Left renal cortex interstitium (tissue), 4 donors: ENCODE data around the gene PLCE1. TPM values are rescaled to one million over a fixed set of nuclear protein-coding genes. Genes with fewer than 3 reads are reported as not detected.
"Not testable (repeated sequence)": the region's sequence is repeated elsewhere in the genome, so short reads cannot be mapped to it uniquely, and the experiment has no call there.

Source experiments
- DNase-seq, 4 donors: peaks; one replicate each; pipeline ENCODE4 v3.0.0-alpha.2; 2013; ENCODE audit warnings: low read depth in 4 of 4, low spot score in 2 of 4, missing footprints in 1 of 4
- polyA plus RNA-seq, 4 donors: library from polyadenylated mRNA; unstranded; fragments of 120-200 nt; gene quantifications; one replicate each; pipeline ENCODE4 v1.2.1, GENCODE V29; 2013; ENCODE audit not compliant: insufficient read length in 4 of 4

Gene PLCE1
- 10 to 100 TPM; 30.0 to 40.0 (median 34.8) TPM for polyA plus RNA-seq

- peak in 2 of 4 donors; percentile 30 to 34 for DNase-seq
Measured at GRCh38 chr10:93993782-93994437, at the start of gene PLCE1. Gene PLCE1, plus strand, starts transcription at chr10:93993931. Its CDS starts 37,116 bp downstream, at chr10:94031047.

DNA sequence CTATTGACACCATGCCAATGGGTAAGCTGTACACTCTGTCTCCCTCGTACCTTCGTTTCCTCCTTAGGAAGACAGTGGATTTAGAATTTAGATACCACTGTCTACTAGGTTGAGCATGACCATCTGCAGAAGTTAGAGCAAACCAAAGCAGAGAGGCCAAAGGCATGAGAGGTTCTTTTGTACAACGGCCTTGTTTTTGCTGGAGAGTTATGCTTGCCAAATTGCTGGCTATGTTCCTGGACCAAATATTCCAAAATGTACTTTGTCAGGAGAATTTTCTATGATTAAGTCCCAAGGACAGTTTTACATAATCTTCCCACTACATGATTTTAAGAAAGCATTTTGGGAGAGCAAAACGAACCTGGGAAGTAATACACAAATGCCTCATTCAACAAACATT lies 47.9 kb upstream of the PLCE1 start:
- DNase-seq: no peak

- DNase-seq: peak; percentile 24 to 51 (median 34)
Measured at GRCh38 chr10:93947055-93947454, 46.7 kb upstream of the PLCE1 start.

- DNase-seq: no peak
Measured at GRCh38 chr10:93947524-93947923, 46.2 kb upstream of the PLCE1 start.

DNA sequence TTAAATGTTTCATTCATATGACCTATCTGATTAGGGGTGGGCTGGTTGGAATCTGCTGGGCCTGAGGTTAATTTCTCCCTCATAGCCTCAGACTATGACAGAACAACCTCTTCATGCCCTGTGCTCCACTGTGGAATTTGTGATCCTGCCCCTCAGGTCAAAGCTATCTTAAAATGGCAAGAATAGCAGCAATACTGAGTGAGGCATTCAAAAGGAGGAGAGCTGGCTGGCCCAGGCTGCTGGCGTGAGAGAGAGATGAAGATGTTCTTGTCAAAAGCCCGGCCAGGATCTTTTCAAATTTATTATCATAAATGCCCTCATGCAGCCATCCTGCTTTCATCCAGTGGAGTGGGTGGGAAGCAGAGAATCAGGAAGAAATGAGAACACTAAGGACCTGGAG lies 41.8 kb upstream of the PLCE1 start:
- DNase-seq: no peak

GRCh38 chr10:93954299-93954698 lies 39.4 kb upstream of the PLCE1 start:
- DNase-seq: no peak

- no peak for DNase-seq
Measured at GRCh38 chr10:93954726-93955363, 38.9 kb upstream of the PLCE1 start.

DNA sequence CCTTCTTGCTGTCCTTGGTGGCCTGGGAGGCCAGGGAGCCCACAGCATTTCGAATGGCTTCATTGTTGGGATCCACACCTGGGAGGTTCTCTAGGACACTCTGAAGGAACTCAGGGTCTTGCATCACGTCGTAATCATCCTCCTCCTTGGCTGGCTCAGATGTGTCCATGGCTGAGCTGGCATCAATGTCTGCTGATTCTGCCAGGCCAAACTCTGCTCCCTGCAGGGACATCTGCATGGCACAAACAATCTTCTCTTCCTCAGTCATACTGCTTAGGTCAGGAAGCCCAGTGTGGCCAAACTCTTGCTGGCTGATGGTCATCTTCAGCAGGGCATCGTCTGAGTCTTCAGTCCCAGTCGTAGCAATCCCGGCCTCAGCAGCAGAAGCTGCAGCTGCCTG lies 34.9 kb upstream of the PLCE1 start:
- DNase-seq: no peak

DNA sequence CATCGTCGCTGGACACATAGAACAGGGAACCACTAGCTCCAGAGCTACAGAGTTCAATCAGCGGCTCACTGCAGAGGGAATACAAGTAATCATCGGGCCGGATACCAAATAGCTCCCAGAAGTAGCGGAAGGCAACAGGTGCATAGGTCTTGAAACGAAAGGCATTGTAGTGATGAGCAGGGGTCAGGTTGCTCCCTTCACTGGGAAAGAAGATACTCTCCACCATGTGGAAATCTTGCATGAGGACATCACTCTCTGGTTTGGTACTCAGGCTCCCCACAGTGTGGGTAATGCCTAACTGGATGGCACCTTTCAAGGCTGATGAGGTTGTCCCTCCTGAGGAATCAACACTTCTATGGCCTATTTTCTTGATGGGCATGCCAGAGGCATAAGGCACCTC lies 32.7 kb upstream of the PLCE1 start:
- DNase-seq: not testable (repeated sequence)

GRCh38 chr10:93962973-93963372 lies 30.8 kb upstream of the PLCE1 start:
- DNase-seq: no peak

DNA sequence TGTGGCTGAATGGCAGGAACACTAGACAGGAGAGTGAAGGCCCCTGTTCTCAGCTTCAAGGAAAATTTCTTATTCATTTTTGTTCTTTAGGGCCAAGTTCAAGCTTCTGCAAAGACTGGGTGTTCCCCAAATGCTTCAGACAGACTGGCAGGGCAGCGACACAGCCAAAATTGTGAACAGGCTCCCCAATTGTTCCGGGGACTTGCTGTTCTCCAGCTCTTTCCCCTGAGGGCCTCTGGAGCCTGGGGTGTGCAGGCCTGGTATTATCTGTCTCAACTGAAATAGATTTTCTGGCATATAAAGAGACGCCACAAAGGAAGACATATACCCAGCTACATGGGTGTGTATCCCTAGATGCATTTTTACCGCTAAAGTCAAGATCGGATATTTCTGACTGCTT lies 30.3 kb upstream of the PLCE1 start:
- no peak for DNase-seq

GRCh38 chr10:93965911-93966310 lies 27.8 kb upstream of the PLCE1 start:
- no peak for DNase-seq

DNA sequence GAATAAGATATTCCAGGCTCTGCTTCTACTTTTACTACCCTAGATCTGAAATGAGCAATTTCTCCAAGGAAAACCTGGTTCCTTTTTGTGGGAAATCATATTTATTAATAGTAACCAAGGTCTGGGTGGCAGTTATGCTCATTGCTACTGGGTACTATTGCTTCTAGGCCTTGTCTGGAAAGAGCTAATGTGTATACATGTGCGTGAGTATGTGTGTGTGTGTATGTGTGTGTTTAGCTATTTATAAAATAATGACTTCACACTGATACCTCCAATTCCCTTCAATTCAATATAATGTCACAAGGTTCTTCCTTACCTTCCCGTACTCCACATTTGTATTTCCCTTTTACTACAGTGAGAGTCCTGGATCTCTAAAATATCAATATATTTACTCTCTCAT lies 26.0 kb upstream of the PLCE1 start:
- DNase-seq: no peak

- DNase-seq: no peak
Measured at GRCh38 chr10:93968540-93968945, 25.2 kb upstream of the PLCE1 start.

GRCh38 chr10:93970433-93971010 lies 23.2 kb upstream of the PLCE1 start:
- not testable (repeated sequence) for DNase-seq

DNA sequence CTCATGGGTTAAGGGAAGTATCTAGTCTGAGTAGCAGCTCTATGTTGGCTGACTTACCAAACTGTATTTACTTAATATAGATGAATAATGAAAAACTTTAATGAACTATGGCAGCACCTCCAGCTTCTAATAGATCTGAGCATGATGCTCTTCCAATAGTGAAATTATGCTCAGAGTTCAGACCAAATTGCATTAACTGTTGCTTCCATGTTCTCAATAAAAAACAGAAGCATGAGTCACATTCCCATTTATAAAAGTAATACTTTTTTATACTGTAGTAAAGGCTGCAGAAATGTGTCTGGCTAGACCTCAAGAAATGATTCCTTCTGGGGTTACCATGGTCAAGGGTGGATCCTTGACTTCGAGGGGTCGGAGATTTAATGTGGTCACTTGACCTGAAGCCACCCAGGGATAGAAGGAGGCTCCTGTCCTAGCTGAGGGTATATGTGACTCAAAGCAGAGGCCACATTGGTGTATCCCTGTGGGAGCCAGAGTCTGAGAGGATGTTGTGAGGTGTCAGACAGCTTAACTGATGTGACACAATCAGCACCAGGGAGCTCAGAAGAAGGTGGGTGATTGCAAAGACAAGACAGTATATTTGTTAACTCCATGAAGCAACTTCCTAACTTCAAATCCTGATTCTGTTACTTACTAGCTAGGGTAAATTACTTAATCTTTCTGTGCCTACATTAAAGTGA lies 19.8 kb upstream of the PLCE1 start:
- no peak for DNase-seq

DNA sequence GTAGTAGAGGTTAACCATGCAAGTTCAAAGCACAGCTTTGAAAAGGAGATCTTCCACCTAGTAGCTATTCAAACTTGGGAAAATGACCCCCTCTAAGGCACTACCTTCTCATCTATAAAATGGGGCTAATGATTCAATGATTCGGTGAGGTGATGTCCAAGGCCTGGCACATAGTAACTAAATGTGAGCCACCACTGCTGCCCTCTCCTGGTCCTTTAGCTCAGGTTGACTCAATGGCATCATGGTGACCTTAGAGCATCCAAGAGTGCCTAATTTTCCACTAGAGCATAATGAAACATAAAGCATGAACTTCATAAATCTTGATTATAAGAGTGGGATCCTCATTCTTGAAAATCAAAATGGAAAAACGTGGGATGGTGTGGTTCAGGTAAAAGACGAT lies 16.3 kb upstream of the PLCE1 start:
- DNase-seq: no peak

DNA sequence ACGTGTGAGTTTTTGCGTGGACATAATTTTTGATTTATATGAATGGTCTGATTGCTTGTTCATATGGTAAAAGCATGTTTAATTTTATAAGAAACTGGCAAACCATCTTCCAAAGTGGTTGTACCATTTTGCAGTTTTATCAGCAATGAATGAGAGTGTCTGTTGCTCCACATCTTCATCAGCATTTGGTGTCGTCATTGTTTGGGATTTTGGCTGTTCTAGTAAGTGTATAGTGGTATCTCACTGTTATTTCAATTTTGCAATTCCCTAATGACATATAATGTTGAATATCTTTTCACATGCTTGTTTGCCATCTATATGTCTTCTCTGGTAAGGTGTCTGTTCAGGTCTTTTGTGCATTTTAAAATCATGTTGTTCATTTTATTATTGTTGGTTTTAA lies 13.2 kb upstream of the PLCE1 start:
- no peak for DNase-seq

DNA sequence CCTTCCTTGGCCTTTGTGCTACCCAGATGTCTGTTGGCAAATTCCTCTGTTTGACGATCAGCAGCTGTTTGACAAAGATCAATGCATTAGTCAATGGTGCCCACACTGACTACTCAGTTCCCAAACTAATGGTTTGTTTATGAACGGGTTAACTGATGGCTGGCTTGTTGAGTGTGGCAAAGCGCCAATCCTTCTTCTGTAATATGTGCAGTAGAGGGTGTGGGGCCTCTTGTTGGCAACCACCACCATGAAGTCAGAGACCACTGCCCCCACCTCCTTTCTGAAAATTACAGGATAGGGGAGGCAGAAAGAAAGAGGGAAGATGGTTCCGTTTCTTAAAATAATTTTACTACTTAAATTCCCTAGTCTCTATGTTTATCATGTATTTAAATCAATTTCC lies 2.6 kb upstream of the PLCE1 start:
- DNase-seq: no peak

DNA sequence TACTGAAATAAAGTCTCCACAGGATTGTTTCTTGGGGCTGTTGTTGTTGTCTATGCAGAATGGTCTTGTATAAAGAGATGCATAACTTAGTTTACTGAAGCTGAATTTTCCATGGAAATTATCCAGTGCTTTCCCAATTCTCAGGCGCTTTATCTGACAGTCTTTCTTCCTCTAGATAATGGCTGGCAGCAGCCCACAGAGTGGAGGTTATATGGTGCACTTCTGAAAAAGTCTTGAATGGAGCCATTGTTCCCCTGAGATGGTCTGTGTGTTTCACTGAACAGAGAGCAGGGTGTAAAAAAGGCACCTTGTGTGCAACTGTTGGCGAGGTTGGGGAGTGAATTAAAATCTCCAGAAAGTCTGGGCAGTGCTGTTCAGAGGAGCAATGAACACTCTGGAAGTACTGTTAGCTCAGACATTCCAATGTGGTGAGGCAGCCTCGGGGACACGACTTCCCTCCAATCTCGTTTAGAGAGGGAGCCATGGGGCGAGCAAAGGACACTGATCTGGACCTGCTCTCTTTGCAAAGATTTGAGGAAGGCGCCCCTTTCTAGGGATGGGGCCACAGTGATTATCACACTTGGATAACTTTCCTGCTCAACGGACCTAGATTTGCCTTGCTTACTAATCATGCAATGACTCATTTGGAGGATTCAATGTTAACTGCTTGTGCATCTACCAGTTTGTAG lies 2.0 kb upstream of the PLCE1 start:
- no peak for DNase-seq
